GM20431 (cell line): ENCODE results near the gene NUSAP1.
"Not testable (repeated sequence)": the region's sequence is repeated elsewhere in the genome, so short reads cannot be mapped to it uniquely, and the experiment has no call there.

Experiments
- in situ Hi-C: fragments of 300-500 bp; cut with MseI, MboI; formaldehyde crosslinking; loops from one replicate; pipeline ENCODE4 v1.15.0; 2020; ENCODE audit warnings: low sequenced_read_pairs; ENCODE audit not compliant: unreplicated experiment

The NUSAP1 gene

DNA sequence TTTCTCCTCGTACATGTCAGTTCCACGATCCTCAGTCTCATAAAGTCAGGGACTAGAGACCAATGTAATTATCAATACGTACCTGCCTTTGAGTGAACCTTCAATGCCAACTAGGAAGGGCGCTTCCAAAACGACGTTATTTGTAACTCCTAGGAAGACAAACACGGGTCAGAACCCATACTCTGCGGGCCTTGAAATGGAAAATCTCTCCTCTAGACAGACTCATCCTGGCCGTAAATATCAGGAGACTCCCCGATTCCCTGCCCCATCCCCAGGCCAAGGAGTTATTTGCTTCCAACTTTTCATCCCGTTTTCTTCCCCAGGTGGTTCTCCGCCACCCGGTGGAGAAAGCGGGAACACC is 868 bp upstream of the NUSAP1 start:
- in situ Hi-C loops: no loop called here

DNA sequence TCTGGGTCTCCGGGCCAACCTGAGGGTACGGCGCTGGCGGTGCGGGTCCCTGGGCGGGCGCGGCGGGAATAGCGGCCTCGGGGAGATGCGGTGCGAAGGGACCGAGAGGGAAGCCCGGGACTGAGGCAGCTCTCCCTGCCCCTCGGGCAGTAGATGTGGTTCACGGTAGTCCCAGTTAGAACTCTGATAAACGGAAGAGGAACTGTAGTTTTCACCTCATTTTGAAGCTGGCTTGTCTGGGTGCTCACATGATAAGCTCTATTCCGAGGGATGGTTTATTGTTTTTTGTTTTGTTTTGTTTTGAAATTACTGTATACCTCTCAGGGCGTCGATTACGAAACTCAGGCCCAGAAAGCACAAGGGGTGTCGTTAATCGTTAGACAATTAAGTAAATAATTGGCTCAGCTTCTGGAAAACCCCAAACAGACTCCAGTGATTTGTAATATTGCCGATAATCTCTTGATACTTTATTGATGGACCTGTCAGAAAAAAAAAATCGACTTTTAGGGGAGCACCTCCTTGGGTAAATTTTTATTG is 413 bp downstream of the NUSAP1 start:
- in situ Hi-C loops: no loop called here

DNA sequence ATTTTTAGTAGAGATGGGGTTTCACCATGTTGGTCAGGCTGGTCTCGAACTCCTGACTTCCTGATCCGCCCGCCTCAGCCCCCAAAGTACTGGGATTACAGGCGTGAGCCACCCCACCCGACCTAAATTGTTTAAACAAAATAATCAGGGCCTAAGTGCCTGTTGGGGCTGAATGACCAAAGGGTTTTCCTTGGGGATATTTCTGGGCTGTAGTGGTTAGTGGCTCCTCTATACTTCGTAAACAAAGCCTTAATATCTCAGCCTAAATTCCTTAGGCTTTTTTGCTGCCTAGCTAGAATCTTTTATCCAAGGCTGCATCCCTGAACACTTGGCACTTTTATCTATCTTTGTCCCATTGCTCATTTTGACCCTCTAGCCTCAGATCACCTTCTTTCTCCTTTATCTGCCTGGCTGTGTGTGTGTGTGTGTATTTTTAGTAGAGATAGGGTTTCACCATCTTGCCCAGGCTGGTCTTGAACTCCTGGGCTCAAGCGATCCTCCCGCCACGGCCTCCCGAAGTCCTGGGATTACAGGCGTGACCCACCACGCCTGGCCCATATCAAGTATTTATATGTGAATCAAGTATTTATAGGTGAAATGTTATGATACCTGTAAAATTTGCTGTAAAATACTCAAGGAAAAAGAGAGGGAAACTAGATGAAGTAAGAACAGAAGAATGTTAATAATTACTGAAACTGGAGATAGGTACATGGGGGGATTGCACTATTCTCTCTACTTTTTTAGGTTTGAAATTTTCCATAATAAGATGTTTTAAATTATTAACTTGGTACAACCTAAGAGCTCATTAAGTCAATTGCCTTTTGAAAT is 1.8 kb downstream of the NUSAP1 start:
- in situ Hi-C loops: no loop called here

DNA sequence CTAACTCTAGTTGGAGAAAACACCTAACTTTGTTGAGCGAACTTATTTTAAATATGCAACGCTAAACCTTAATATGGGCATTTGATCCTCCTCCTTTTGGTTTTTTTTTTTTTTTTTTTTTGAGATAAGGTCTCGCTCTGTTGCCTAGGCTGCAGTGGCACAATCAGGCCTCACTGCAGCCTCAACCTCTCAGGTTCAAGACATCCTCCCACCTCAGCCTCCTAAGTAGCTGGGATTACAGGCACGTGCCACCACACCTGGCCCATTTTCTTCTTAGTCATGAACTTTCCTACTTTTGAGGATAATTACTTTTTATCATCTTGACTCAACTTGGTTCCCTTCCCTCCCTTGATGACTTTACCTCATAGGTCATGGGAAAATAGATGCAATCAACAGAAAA is 3.9 kb downstream of the NUSAP1 start:
- in situ Hi-C loops: no loop called here

DNA sequence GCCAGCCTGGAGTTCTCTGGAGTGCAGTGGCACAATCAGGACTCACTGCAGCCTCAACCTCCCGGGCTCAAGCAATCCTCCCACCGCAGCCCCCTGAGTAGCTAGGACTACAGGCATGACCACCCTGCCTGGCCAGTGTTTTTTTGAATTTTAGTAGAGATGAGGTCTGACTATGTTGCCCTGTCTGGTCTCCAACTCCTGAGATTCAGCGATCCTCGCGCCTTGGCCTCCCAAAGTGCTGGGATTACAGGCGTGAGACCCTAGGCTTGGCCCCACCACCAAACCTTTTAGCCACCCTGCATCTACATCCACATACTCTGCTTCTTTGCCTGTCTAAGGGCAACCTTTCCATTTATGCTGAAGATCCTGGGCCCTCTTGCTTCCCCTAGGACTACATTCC is 4.4 kb downstream of the NUSAP1 start:
- in situ Hi-C loops: no loop called here

DNA sequence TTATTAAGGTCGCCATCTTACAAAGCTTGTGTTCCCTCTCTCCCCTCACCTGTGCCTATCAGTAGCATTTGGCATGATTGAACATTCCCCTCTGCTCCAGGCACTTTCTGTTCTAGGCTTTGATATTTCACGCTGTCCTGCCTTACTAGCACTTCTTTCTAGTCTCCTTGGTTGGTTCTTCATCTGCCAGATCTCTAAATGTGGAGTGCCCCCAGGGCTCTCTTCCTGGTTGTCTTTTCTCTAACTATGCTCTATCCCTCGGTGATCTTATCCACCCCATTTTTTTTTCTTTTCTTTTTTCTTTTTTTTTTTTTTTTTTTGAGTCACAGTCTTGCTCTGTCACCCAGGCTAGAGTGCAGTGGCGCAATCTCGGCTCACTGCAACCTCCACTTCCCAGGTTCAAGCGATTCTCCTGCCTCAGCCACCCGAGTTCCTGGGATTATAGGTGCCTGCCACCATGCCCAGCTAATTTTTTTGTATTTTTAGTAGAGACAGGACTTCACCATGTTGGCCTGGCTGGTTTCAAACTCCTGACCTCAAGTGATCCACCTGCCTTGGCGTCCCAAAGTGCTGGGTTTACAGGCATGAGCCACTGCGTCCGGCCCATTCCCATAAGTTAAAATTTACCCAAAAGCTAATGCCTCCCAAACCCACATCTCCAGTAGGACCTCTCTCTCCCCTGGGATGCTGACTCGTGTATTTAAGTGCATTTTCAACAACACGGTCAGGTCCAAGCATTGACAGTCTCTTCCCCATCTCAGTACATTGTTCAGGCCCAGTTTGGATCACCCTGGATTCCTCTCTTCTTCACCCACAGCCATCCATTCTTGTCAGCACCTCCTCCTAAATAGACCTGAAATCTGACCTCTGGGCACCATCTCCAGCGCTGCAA is 5.2 kb downstream of the NUSAP1 start:
- in situ Hi-C loops: no loop called here

DNA sequence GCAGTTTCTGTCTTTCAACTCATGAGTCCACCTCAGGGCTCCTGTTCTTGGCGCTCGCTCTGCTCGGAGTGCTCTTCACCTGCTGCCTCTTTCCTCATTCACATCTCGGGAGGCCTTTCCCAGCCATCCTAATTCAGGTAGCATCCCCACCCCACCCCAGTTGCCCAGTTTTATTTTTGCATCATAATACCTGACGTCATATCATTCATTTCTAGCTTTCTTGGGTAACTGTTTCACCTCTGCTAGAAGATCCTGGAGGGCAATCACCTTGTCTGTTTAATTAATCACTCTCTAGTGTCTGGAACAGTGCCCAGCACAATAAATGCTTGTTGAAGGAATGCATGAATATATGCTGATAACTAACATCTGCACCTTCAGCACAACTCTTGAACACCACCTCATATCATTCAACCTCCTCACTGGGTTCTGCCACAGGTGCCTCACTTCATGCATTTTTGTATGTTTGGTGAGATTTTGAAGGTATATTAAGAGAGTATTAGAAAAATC is 7.6 kb downstream of the NUSAP1 start:
- in situ Hi-C loops: no loop called here

DNA sequence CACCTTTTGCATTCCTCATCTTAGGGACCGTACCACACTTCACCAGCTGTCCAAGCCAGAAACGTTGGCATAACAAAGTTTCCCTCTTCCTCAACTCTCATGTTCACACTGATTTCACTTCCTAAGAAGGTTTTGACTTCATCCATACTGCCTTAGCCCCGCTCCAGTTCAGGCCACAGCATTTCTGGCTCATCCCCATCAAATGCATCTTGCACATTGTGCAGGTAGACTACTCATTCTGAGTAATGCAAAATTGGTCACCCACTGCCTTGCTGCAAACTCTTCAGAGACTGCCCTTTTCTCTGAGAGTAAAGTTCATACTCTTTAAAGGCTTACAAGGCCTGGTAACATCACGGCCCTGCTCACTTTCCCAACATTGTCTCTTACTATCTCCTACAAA is 8.8 kb downstream of the NUSAP1 start:
- in situ Hi-C loops: no loop called here

DNA sequence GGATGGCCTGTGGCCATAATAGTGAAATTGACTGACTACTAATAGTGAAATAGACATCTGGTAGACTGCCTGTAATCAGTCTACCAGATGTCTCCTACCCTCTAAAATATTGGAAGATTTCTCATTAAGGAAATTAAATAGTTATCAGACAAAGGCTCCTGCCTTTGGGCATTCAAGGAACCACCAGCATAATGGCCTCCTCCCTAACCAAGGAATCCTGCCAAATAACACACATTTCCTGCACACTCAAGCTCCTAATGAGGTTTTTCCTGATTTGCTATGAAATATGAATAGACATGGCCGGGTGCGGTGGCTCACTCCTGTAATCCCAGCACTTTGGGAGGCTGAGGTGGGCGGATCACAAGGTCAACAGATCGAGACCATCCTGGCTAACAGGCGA is 14.6 kb downstream of the NUSAP1 start:
- in situ Hi-C loops: no loop called here

DNA sequence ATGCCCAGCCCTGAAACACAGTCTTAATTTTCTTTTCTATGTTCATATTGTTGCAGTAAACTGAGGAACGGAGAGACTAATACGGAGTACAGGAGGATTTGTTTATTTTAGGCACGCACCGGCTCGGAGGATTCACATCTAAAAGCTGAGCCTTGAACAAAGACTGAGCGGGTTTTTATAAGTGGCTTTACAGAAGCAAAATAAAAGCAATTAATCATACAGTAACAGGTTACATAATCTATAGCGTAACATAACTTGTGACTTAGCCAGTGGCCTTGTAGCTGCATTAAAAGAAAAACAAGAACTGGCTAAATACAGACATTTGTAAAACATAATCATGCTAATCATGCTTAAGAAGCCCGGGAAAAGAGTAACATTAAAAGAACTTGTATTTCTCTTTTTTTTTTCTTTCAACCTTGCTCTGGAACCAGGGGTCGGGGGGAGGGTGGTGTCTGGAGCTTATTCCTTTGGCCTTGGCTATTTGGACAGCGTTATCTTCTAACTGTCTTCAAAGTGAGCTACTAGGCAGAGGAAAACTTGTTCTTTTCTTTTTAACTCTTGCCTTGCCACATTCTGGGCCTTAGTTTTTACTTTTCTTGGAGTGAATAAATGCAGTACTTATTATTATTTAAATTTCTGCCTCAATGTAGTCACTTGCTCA is 17.5 kb downstream of the NUSAP1 start:
- in situ Hi-C loops: no loop called here

DNA sequence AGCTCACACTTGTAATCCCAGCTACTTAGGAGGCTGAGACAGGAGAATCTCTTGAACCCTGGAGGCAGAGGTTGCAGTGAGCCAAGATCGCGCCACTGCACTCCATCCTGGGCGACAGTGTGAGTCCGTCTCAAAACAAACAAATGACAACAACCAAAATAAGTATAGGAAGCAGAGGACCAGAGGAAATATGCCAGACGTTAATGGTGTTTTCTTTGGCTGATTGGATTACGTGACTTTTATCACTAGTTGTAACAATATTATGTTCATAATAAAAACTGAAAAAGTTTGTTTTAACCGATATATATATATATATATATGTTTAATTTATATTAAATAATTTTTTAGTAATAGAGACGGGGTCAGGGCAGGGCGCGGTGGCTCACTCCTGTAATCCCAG is 21.7 kb downstream of the NUSAP1 start:
- in situ Hi-C loops: no loop called here

DNA sequence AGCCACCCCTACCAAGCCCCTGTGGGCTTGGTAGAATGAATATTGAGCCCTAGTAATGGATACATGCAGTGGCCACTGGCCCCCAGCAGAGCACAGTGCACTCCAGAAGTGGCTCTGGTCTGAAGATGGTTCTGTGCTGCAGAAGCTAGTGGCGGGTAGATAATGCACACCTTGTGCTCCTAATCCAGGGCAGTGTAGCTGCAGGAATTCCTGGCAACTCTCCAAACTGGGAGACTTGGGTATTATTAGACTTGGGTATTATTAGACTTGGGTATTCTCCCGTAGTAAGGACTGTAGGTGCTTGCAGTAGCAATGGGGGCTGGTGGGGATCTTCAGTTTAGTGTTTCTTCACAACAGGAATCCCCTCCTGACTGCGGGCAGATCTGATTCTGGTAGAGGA is 34.7 kb downstream of the NUSAP1 start:
- in situ Hi-C loops: no loop called here

DNA sequence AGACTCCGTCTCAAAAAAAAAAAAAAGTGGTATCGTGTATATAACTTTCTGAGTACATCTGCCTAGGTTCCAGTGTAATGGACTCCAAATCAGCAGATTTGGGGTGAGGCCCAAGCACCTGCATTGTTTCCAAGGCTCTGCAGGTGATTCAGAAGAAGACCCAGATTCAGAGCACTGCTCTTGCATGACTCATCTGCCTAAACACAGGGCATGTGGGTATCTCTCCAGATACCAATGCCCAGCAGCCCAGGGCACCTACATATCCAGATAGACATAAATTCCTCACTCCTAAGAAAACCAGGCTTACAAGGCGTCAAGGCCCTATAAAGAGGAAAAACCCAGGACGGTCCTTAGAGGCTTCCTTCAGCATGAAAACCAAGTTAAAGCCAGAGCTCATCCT is 45.3 kb downstream of the NUSAP1 start:
- in situ Hi-C loops: no loop called here

DNA sequence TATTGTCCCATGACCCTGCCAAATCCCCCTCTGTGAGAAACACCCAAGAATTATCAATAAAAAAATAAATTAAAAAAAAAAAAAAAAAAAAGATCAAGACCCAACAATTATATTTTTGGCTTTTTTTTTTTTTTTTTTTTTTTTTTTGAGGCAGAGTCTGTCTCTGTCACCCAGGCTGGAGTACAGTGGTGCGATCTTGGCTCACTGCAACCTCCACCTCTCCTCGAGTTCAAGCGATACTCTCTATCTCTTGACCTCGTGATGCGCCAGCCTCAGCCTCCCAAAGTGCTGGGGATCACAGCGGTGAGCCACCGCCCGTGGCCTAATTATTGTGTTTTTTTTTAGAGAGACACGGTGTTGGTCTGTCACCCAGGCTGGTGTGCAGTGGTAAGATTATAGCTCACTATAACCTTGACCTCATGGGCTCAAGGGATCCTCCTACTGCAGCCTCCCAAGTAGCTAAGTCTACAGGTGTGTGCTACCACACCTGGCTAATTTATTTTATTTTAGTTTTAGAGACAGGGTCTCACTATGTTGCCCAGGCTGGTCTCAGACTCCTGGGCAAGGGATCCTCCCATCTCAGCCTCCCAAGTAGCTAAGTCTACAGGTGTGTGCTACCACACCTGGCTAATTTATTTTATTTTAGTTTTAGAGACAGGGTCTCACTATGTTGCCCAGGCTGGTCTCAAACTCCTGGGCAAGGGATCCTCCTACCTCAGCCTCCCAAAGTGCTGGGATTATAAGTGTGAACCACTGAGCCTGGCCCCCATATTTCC is 51.5 kb downstream of the NUSAP1 start:
- in situ Hi-C loops: not testable (repeated sequence)

DNA sequence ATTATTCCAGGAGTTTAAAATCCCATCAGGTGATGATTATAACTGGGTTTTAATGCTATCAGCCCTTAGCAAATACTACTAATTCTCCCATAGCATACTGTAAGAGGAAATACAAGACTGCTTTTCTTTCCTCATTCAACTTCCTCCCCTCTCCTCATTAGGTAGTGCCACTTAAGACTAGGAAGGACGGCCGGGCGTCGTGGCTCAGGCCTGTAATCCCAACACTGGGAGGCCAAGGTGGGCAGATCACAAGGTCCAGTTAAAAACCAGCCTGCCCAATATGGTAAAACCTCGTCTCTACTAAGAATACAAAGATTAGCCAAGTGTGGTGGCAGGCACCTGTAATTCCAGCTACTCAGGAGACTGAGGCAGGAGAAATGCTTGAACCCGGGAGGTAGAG is 55.0 kb downstream of the NUSAP1 start:
- in situ Hi-C loops: no loop called here

DNA sequence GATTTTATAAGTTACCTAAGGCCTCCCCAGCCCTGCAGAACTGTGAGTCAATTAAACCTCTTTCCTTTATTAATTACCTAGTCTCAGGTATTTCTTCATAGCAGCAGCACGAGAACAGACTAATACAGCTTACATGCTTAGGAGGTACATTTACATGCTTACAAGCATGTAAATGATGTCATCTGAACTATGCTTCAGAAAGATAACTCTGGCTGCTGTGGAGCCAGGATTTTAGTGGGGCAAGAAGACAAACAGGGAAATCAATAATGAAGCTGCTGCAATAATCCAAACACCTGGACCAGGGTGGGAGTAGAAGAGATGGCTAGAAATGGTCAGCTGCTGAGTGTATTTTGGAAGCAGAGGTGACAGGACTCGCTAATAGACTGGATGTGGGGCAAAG is 60.0 kb downstream of the NUSAP1 start:
- in situ Hi-C loops: no loop called here

DNA sequence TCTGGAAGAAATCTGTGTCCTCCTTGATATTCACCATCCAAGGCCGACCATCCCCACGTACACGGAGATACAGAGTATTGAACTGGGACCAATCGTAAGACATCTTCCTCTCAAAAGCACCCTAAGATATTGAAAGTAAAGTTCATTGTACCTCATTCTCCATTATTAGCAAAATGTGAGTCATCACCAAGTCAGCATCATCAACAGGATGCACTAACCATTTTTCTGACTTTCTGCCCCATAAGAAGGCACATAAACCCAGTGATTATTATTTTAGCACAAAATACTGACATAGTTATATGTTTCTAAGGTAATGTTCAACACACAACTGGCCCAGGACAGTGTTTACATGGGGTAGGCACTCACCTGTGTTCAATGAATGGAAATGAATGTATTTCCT is 62.2 kb downstream of the NUSAP1 start:
- in situ Hi-C loops: no loop called here

DNA sequence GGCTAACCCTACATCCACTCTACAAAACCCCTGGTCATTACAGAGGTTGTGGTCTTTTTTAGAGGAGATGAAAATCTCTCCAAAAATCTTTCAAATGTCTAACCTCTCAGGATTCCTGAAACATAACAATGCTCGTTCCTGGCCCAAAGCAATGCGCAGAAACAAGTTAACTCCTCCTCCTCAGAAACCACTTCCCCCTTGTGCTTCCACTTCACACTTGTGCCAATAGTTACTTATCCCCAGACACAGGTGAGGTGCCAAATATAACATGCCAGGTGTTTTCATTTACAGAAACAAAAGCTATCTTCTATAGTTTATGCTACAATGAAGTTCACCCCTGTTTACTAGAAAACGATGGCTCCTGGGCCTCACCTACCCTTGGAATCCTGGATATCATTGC is 63.4 kb downstream of the NUSAP1 start:
- in situ Hi-C loops: no loop called here

DNA sequence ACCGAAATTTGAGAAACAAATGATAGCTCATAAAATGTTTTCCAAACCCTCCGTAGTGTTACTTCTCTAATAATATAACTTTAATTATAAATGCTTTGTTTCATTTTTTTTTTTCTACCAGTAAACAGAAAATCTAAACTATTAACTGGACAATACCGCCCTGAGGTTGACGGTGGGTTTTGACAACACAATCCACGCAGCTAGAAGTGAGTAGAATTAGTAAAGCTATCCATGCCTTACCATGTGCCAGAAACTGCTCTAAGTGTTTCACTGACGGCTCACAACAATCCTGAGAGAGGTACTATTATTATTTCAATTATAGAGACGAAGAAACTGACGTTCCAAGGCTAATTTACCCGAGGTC is 69.2 kb downstream of the NUSAP1 start:
- in situ Hi-C loops: no loop called here

DNA sequence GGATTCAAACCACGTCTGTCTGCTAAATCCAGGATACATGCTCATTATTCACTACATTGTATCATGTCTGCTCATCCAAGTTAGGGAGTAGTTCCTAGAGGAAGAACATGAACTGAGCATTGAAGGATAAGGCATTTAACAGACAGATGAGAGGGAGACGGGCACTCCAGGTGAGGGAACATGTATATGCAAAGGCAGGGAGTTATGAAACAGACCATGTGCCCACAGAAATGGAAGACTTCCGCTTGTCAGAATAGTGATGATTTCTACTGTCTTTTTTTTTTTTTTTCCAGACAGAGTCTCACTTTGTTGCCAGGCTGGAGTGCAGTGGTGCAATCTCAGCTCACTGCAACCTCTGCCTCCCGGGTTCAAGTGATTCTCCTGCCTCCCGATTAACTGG is 74.7 kb downstream of the NUSAP1 start:
- in situ Hi-C loops: no loop called here
